Activated gamma-delta T cell treated with Interleukin-2 at 50 U/mL for 16 hours (primary cell): Measurements from ENCODE around the gene SENP3.
"Not testable (repeated sequence)": the region's sequence is repeated elsewhere in the genome, so short reads cannot be mapped to it uniquely, and the experiment has no call there.

Source experiments
- DNase-seq: peaks from one replicate; pipeline ENCODE4 v3.0.0-alpha.2; 2020

SENP3 gene

DNA sequence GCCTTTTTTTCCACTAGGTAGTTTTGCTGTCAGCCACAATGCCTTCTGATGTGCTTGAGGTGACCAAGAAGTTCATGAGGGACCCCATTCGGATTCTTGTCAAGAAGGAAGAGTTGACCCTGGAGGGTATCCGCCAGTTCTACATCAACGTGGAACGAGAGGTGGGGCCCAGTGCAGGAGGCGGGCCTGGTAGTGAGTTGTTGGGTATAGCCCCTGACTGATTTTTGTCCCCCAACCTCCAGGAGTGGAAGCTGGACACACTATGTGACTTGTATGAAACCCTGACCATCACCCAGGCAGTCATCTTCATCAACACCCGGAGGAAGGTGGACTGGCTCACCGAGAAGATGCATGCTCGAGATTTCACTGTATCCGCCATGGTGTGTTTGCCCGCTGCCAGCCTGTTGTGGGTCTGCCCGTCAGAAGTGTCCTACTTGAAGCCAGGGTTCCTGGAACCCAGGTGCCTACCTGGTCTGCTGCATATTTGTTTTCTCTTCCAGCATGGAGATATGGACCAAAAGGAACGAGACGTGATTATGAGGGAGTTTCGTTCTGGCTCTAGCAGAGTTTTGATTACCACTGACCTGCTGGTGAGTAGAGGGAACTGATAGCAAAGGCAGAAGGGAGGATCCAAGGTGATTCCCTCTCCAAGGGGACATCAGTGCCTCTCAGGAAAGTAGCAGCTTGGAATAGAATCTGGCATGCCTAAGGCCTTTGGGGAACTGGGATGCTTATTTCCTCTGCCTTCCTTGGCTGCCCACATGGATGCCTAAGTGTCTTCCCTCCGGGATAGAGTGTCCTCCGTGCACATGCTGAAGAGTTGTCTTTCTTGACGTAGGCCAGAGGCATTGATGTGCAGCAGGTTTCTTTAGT, 15.8 kb downstream of the SENP3 start:
- no peak for DNase-seq

DNA sequence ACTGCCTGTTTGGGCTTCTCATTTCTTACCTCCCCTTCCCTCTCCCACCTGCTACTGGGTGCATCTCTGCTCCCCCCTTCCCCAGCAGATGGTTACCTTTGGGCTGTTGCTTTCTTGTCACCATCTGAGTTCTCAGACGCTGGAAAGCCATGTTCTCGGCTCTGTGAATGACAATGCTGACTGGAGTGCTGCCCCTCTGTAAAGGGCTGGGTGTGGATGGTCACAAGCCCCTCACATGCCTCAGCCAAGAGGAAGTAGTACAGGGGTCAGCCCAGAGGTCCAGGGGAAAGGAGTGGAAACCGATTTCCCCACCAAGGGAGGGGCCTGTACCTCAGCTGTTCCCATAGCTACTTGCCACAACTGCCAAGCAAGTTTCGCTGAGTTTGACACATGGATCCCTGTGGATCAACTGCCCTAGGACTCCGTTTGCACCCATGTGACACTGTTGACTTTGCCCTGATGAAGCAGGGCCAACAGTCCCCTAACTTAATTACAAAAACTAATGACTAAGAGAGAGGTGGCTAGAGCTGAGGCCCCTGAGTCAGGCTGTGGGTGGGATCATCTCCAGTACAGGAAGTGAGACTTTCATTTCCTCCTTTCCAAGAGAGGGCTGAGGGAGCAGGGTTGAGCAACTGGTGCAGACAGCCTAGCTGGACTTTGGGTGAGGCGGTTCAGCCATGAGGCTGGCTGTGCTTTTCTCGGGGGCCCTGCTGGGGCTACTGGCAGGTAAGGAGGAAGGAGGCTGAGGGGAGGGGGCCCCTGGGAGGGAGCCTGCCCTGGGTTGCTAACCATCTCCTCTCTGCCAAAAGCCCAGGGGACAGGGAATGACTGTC, 17.5 kb downstream of the SENP3 start, which contains the start of gene CD68:
Gene CD68 (plus strand): TSS at position 638 of the 833 bp plus-strand sequence. CDS start 40 bp downstream, at position 678.
- peak; percentile 46 for DNase-seq

DNA sequence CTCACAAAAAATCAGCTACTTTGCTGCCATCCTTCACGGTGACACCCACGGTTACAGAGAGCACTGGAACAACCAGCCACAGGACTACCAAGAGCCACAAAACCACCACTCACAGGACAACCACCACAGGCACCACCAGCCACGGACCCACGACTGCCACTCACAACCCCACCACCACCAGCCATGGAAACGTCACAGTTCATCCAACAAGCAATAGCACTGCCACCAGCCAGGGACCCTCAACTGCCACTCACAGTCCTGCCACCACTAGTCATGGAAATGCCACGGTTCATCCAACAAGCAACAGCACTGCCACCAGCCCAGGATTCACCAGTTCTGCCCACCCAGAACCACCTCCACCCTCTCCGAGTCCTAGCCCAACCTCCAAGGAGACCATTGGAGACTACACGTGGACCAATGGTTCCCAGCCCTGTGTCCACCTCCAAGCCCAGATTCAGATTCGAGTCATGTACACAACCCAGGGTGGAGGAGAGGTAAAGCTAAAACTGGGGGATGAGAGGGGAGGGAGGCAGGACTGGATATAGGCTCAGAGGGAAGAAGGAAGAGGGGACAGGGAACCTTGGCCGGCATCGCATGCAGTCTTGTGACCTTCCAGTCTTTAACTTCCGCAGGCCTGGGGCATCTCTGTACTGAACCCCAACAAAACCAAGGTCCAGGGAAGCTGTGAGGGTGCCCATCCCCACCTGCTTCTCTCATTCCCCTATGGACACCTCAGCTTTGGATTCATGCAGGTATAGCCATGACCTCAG, 18.3 kb downstream of the SENP3 start:
- DNase-seq: no peak

DNA sequence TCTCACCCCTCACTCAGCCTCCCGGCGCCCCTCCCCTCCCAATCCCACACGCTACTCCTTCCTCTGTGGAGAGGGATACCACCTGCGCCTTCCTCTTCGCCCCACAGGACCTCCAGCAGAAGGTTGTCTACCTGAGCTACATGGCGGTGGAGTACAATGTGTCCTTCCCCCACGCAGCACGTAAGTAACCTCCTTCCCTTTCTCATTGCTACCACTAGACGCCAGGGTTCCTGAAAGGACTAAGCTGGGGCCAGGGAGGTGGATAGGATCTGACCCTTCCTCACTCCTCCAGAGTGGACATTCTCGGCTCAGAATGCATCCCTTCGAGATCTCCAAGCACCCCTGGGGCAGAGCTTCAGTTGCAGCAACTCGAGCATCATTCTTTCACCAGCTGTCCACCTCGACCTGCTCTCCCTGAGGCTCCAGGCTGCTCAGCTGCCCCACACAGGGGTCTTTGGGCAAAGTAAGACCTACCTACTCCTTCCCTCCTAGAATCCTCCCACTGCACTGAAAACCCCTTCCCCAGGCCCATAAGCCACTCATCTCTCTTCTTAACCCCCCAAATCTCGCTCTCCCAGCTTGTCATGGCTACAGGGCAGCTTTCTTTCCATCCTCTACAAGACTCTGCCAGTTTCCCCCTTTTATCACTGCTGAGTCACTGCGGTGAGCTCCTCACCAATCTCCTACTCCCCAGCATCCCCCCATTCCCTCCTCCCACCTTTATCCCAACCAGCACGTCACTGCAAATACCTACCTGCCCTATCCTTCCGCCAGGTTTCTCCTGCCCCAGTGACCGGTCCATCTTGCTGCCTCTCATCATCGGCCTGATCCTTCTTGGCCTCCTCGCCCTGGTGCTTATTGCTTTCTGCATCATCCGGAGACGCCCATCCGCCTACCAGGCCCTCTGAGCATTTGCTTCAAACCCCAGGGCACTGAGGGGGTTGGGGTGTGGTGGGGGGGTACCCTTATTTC, 19.2 kb downstream of the SENP3 start:
- no peak for DNase-seq

DNA sequence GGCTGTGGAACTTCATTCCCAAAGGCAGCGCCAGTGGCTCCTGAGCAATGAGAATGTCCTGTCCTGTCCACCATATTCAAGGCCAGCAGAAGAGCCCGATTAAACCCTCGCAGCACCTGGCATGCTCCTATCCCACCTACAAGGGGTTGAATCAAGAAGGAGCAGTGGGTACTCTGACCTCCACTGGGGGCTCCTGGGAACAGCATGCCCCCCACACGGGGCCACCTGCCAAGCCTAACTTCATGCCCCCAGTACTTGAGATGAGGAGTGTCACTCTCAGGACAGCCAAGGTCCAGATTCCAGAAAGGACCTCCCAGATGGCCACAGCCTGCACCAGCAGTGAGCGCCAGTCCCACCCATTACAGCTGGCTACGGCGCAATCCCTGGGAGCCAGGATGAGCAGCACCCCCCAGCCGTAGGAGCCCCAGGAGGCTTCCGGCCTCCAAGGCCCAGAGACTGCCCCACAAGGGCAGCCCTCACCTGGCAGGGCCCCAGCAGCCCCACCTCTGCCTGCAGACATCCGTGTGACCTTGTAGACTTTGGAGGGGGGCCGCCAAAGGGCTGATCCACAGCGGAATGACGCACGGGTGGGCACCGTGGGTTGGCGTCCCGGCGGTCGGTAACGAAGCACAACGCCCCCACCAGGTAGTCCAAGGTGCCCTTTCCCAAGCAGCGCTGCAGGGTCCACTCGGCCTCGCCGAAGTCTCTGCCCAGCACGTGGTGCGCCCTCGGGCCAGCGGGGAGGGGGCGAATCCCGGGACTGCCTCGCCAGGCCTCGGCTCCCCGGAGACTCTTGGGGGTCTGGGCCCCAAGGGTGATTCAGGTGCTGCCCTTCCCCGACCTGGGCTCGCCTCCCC, 20.9 kb downstream of the SENP3 start:
- no peak for DNase-seq

DNA sequence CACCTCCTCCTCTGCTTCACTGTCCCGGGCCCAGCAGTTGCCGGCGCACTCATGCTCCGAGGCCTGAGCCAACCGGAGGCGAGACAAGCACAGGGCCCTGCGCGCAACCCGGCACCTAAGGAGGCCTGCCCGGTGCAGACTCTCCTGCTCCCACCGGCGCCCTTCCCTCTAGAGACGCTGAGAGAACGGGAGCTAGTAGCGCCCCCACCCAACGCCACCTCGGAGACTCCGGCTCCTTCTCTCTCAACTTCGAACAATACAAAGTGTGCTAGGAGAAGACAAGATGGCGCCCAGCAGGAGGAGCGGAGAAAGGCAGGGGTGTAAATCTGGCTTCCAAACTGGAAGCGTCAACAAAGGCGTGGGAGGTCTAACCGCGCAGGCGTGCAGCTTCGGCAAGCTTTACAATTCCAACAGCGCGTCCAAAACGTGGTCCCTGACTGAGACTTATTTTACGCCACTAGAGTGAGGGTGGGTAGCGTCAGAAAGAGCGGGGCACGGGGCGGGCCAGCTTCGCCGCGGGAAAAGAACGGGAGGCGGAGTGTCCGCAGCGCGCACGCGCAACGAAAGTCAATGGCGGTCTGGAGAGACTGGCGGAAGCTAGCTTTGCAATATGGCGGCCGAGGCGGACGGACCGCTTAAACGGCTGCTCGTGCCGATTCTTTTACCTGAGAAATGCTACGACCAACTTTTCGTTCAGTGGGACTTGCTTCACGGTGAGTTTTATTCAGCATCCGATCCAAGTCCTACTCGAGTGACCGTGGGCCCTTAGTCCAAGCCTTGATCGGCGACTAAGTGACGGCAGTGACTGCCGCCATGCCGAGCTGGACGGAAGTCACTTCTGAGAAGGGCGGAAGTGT, 21.8 kb downstream of the SENP3 start, which contains the start of gene MPDU1:
Gene MPDU1 (plus strand): TSS at position 600 of the 857 bp plus-strand sequence. CDS start 11 bp downstream, at position 611.
- DNase-seq: peak; percentile 94

DNA sequence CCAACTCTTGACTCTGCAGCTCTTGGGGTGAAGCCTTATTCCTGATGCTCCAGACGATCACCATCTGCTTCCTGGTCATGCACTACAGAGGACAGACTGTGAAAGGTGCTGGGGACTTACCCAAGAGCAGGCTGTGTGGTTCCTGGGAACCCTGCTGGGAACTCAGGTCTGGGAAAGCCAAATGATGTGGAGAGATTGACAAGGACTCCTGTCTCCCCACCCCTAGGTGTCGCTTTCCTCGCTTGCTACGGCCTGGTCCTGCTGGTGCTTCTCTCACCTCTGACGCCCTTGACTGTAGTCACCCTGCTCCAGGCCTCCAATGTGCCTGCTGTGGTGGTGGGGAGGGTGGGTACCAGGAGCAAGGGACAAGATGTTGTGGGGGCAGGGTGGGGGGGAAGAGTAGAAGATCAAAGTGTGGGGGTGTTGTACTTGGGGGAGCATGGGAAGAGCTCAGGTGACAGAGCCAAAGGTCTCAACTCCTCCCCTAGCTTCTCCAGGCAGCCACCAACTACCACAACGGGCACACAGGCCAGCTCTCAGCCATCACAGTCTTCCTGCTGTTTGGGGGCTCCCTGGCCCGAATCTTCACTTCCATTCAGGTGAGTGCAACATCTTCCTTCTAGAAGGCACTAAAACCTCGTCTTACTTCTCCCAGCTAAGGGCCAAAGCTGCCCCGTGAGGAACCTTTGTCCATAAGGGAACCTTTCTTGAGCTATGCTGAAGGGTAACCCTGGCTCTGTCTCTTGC, 25.1 kb downstream of the SENP3 start:
- no peak for DNase-seq

DNA sequence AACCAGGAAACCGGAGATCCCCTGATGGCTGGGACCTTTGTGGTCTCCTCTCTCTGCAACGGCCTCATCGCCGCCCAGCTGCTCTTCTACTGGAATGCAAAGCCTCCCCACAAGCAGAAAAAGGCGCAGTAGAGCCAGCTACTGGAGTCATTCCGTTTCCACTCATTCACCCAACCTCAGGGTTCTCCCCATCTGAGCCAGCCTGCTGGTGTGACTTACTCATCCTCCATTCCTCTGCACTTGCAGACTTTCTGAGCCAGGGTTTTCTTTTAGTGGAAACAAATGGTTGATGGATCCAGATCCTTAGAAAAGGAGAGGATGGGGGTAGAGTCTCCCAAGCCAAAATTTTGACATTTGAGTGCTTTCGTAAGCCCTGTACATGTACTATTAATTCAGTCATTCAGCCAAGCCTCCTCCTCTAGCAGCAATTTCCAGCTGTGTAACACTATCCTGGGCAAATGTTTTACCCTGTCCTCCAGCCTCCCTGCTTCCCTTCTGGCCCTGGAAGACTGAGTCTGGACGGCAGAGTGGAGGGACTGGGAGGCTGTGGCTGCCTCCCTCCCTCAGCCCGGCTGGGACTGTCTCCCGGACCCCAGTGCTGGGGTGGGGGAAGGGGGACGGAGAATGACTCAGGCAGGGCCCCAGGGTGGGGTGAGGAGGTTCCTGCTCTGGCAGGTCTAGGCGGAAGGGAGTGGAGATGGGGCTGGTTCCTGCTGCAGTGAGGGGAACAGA, 25.9 kb downstream of the SENP3 start:
- no peak for DNase-seq

DNA sequence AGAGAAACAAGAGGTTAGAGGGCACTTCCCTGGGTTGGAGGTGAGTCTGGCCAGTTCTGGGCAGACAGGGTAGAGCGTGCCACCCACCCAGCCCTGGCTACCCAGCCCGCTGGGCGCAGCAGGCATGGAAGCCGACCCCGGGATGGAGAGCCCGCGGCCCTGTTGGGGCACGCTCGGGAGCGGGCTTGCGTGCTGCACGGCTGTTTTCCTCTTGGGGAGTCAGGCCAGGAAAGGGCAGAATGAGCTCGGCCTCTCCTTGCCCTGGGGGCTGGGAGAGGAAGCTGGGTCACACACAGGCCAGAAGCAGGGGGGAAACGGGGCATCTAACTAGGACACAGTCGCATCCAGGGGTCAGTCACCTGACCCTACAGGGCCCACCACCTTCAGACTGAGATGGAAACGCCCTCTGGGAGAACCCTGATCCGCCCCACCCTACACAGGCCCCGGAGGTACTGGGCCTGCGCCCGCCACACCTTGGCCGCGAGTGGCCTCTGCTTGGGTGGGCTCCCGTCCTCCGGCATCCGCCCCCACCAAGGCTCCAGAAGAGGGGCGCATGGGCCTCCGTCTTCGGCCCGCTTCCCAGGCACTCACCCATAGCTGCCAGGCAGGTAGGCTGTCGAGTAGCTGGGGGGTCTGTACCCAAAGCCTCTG, 27.0 kb downstream of the SENP3 start:
- no peak for DNase-seq

DNA sequence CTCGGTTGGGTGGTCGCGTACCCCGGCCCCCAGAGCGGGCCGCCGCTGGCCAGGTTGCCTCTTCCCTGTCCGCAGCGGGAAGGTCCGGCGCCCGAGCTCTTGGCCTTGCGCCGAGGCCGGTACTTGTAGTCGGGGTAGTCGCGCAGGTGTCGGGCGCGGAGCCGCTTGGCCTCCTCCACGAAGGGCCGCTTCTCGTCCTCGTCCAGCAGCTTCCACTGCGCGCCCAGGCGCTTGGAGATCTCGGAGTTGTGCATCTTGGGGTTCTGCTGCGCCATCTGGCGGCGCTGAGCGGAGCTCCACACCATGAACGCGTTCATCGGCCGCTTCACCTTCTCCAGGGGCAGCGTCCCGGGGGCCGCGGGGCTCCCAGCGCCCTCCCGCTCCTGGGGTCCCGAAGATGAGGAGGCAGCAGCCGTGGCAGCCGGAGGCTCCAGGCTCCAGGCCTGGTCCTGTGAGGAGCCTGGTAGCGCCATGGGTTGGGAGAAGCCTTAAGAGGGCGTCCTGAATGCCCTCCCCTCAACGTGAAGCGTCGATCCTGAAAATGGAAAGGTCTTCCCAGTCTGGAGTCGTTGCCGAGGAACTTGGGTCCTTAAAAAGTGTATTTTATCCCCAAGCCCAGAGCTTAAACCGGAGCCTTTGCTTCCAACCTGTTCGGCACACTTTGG, 27.6 kb downstream of the SENP3 start:
- peak; percentile 61 for DNase-seq

DNA sequence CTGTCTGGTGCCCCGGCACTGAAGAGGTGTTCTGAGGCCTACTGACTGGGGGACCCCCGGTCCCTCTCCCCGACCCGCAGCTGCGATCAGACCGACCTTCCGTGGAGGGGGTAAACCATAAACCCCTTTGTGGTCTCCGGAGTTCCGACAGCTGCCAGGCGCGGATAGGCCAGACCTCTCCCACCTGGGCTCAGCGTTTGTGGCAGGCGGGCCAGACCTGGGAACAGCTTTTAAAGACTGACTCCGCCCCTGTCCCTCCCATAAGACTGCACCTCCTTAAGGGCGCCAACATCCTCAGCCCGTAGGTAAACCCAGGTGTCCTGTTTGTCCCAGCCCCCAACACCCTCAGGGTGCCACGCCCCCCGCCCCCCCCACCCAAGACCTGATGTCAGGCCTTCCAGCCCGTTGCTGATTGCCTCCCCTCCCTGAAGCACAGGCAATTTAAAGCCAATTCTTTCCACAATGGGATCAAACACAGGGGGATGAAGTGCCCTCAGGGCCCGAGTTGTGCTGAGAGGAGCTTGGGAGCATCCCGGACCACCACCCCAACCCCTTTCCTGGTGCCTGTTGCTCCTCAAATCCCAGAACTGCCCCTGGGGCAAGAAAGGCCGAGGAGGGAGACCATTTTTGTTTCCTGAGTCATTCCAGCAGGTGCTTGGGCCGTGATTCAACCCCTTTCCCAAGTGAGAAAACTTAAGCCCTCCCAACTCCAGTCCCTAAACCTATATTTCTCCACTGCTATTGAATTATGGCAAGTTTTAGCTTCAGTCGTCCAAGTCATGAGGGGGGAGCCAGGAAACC, 28.4 kb downstream of the SENP3 start, which contains the start of gene SOX15:
Gene SOX15 (minus strand): TSS at position 204 of the 801 bp plus-strand sequence. CDS start 418 bp downstream, outside the sequence.
- no peak for DNase-seq

DNA sequence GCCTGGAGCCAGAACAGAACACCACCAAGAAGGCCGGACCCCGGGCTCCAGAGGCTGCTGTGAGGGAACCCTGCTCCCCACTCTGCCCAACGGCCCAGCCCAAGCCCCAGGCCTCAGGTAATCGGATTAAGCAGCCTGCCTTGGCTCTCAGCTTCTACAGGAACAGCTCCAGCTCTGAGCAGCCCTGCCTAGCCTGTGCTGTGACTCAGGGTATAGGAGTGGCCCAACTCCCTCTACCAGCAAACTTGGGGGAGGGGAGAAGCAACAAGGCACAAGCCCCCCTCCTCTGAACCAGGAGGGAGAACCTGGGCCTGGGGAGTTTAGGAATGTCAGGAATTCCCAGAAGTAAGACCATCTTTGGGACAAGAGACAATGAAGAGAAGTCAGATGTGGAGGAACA, 29.0 kb downstream of the SENP3 start:
- DNase-seq: no peak

DNA sequence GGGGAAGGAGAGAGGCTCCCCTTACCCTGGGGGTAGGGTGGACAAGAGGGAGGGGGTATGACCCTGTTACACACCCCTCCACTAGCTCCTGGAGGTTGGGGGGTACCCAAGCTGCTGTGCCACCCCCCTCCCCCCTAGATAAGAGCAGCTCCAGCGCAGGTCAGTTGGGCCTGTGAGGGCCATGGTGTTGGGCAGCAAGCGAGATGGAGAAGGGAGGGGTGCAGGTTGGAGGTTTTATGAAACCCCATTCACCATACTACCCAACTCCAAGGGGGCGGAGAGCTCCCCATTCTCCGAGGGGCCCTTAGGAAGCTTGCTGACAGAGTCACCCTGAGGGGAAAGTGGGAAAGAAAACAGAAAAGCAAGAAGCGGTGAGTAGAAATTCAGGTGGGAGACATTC, 29.9 kb downstream of the SENP3 start:
- no peak for DNase-seq

DNA sequence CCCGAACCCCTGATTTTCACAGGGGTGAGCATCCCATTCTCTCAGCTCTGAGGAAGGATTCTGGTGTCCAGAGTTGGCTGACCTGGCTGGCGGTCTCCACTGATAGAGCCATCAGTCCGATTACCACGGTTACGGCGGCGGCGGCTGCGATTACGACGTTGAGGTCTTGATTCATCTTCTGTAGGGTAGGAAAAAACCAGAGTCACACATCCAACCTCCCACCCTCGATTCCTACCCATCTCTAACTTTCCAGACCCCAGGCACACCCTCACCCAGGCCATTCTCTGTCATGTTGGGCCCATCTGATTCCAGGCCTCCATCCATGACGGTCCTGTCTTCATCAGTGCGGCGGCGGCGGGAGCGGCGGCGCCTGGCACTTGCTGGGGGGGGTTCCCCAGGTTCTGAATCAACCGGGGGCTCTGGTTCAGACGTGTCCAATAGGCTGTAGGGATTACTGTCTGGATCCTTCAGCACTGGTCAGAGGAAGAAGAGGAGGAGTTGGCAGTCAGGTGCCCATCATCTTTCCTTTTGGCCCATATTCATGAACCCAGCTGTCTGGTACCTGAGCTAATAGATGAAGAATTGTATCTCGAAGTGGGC, 30.8 kb downstream of the SENP3 start:
- DNase-seq: no peak

DNA sequence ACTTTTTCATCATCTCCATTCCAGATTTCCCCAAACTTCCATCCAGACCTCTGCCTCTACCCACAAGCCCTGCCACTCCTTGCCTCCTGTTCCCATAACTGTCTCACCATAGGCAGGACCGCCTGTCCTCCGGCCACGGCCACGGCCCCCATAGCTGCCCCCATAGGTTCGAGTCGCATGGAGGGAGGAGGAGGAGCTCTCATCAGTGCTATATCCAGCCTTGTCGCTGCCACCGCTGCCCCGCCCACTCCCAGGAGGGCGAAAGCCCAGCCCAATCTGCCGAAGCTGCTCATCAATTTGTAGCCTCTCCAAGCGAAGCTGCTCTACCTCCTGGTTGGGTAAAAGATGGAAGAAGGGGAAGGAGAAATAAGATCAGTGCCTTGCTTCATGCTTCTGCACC, 31.6 kb downstream of the SENP3 start:
- DNase-seq: no peak

DNA sequence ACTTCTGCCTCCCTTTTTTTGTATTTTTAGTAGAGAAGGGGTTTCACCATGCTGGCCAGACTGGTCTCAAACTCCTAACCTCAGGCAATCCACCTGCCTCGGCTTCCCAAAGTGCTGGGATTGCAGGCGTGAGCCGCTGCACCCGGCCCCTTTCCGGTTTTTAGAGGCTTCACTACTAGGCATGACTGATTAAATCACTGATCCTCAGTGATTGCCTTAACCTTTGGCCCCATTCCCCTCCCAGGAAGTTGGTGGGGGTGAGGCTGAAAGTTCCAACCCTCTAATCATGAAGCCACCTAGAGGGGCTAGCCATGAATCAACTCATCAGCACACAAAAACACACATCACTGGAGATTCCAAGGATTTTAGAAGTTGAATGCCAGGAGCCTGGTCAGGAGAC, 35.8 kb downstream of the SENP3 start:
- not testable (repeated sequence) for DNase-seq
